NOMO-1 treated with DMSO at 0.1 percent for 48 hours (cell line): ENCODE results near the gene ADAMTS2.
"Not testable (repeated sequence)": the region's sequence is repeated elsewhere in the genome, so short reads cannot be mapped to it uniquely, and the experiment has no call there.

ENCODE experiments used
- DNase-seq: peaks from one replicate; lab custom pipeline; 2025; ENCODE audit not compliant: unreplicated experiment; lab: John Stamatoyannopoulos, UW

ADAMTS2 gene

DNA sequence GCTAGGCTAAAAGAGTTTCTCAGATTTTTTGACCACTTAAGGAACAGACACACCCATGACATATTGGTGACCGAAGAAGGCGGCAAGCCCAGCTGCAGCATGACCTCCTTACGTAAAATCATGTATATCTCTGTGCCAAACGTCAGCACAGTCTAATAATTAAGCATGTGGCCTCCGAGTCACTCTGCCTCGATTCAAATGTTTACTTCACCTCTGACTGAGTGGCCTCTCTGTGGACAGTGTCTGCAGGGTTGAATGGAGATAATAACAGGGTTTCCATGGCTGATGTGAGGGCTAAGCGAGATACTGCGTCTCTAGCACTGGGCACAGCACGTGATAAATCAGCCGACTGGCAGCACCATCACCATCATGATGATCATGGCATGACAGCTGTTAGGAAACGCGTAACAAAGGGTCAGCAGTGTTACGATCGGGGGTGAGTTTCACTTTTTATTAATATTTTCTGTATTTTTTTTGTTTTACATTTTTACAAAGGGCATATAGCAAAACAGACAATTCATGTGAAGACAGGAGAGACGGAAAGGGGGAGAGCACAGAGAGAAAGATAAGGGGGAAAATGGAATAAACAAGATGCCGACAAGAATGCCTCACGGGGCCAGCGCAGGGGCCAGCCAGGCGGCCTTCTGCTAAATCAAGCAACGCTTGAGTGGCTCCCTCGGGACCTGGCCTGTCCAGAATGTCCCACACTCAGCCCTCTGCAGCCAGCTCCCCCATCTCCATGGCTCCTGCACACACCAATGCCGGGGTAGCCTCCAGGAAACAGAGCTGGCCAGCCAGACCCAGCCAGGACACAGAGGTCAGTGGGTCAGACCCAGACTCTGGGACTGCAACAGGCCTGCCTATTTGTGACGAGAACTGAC is 60.3 kb downstream of the ADAMTS2 start:
- DNase-seq, result no peak

DNA sequence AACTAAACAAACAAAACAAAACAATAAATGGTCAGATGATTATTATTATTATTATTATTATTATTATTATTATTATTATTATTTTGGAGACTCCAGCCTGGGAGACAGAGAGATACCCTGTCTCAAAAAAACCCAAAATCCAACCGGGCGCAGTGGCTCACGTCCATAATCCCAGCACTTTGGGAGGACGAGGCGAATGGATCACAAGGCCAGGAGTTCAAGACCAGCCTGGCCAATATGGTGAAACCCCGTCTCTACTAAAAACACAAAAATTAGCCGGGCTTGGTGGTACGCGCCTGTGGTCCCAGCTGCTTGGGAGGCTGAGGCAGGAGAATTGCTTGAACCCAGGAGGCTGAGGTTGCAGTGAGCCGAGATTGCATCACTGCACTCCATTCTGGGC is 61.4 kb downstream of the ADAMTS2 start:
- DNase-seq, result not testable (repeated sequence)

- no peak for DNase-seq
These were observed 63.6 kb downstream of the ADAMTS2 start for GRCh38 chr5:179281694-179282093.

DNA sequence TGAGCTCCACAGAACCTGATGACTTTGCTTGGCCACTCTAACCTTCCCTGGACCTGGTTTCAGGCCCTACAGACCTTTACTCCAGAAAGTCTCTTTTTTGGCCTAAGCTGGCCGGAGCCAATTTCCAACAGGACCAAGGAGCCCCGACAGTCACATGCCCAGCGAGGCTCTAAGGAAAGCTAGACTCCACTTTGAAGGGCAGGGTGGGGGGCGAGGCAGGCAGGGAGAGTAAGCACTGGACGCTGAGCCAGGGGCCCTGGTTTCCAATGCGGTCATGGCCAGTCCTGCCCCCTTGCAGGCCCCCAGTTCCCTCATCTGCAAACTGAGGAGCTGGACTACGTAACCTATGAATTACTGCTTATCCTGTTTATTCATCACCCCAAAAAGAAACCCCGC is 65.2 kb downstream of the ADAMTS2 start:
- no peak for DNase-seq

DNA sequence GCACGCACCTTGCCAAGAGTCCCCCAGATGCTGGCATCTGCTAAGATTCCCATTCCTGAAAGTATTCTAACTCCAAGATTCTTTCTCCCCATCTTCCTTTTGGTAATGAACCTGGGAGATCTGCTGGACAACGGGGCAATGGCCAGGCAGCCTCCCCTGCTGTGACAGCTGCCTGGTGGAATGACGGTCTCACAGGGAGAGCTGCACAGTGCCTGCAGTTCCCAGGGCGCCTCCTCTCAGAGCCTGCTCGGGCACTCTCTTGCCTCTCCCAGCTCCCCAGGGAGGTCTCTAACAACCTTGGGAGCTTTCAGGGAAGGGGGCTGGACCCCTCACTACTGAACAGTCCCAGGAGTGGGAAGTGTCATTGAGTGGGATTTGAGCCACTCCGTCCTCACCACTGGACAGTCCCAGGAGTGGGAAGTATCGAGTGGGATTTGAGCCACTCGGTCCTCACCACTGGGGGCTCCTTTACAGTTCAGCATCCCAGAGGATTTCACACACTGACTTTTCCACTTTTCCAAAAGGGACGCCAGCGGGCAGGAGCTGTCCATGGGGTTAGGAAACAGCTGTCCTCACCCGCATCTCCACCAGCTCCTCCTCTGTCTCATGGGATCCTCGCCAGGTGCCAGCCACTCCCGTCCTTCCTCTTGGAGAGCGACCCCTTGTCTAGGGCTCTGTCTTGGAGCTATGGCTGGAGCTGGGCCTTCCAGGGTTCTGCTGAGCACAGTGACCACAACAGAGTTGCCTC is 65.7 kb downstream of the ADAMTS2 start:
- no peak for DNase-seq

DNA sequence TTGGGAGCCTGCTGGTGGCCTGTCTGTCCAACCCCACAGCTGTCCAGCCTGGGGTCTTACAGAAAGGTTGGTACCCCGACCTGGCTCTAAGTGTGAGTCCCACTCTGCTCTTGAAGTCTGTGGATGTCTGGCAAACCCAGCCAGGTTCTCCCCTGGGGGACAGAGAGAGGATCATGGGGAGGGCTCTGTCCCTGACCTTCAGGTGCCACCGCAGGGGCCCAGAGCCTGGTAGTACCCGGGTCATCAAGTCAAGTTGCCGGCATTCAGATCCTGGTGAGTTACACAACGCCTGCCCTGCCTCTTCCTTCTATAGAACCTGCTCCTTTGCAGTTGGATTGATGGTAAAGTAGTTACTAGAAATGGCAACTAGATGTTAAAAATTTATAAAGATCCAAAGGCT is 66.7 kb downstream of the ADAMTS2 start:
- DNase-seq, result no peak

GRCh38 chr5:179278119-179278518 is 67.1 kb downstream of the ADAMTS2 start:
- DNase-seq, result no peak

- DNase-seq, result no peak
These were observed 68.3 kb downstream of the ADAMTS2 start for GRCh38 chr5:179276838-179277395.

DNA sequence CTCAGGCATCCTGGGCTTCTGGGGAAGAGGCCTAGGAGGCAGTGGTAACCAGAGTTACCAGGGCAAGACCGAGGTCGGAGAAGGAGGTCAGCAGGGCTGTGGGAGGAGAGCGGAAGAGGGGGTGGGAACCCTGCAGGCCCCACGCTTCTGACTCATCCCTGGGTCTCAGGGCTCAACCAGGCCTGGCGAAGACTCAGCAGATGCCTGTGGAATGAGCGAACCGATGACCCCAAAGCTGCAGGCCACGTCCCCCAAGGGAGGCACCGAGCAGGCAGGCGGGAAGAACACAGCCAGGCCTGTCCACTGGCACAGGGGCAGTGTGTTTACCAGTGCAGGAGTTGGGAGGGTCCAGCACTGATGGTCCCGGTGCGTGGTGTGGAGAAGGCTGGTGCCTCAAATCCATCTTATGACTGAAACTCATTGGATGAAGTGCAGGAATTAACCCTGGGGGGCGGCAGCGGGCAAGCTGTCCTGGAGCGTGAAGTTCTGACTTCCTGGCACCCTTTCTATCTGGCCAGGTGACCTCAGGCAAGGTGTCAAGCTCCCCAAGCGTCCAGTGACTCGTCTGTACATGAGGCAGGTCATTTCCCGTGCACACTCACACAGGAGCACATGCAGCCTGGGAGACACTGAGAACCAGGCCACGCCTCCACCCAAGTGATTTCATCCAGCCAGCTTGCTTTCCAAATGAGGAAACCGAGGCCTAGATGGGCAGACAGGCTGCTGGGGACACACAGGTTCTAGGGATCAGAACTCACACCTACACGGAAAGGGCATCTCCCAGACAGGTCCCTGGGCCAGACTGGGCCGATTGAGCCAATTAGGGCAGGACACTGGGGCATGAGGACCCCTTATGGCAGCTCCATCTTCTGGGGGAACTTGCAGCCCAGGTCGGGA is 69.1 kb downstream of the ADAMTS2 start:
- DNase-seq, result no peak

DNA sequence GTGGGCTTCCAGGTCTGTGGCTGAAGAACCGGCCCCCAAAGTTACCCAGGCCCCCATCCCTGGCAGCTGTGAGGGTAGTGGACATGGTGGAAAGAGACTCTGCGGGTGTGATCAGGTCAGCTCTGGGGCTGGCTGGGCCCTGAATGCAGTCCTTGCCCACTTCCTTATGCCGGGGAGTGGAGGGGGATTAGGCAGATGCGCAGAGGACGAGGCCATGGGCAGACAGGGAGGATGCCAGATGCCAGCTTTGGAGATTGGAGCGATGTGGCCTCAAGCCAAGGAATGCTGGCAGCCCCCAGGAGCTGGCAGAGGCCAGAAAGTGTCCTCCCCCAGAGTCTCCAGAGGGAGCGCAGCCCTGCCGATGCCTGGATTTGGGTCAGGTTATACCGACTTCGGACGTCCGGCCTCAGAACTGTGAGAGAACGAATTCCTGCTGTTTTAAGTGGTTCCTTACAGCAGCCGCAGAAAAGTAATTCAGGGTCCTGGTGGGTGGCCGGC is 69.8 kb downstream of the ADAMTS2 start:
- no peak for DNase-seq

DNA sequence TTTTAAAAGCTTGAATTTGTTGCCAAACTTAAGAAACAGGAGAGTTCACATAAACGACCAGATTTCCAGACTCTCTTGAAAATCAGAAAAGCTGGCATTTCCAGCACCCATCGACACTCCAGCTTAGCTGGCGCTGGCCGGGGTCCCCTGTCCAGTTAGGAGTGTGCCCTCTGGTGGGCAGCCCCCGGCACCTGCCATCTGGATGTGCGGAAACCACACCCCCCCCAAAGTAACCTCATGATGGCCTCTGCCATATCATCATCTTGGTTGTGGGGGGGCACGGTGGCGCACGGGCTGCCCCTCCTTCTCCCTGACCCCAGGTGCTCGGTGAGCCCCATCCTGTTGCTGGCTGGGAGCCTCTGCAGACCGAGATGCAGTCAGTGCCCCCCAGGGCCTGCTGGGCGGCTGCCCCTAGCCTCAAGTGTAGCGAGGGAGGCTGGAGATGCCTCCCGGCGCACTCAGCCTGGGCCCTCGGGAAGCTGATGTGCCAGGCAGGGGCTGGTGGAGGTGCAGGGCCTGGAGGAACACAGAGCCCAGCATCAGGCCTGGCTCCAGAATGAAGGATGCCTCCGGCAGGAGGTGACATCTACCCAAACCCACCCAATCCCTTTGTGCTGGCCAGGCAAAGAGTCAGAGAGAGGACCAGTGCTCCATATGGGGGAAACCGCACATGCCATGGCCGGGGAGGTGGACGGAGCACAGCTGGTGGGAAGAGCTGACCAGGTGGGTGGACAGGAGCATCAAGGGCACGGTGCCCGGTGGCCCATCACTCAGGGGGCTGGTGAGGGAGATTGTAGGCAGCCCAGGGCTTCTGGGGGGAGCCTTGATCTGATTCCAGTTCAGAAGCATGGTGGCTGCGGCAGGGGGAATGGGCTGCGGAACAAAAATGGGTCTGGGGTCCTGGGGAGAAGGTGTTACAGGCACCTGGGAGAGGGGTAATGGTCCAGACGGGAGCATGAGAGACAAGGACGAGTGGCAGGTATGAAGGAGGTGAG is 70.6 kb downstream of the ADAMTS2 start:
- DNase-seq, result no peak

DNA sequence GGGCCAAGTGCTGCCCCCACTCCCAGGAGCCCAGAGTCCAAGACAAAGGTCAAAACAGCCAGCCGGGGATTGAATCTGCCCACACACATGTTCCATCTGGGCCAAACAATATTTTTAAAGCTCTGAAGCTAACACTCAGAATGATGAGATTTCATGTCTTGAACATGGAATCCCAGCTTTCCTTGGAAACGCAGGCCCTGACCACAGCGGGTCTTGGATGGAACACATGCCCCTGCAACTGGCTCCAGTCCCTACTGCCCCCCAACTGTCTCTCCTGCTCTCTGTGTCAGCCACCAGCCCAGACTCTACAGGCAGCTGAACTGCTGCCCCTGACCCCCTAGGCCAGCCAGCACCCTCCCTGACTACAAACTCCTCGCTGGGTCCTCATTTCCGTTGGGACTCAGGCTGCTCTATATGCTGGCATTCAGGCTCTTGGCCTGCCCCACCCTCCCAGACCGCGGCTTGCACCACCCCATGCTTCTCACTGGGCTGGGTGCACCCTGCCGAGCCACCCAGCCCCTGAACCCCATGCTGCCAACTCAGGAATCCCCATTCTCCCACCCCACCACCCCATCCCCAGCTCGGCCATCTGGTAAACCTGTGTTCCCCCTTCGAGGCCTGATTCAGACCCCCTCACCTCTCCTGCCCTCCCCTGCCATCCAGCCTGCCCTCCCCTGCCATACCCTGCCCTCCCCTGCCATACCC is 71.7 kb downstream of the ADAMTS2 start:
- DNase-seq, result no peak

DNA sequence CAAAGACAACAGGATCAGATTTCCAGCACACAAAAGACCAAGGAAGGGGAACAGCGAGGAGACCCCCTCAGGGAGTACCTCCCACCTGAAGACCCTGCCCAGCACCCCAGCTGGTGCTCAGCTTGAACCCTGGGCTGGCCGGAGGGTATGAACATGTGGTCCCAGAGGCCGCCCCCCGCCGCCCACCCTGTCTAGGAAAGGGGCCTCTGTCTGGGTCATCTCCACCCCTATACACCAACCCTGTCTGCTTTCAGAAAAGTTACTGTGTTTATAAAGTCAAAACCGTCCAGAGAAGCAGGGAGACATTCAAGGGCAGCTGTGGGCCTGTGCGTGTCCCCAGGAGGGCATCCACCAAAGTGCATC is 72.2 kb downstream of the ADAMTS2 start:
- DNase-seq, result no peak

DNA sequence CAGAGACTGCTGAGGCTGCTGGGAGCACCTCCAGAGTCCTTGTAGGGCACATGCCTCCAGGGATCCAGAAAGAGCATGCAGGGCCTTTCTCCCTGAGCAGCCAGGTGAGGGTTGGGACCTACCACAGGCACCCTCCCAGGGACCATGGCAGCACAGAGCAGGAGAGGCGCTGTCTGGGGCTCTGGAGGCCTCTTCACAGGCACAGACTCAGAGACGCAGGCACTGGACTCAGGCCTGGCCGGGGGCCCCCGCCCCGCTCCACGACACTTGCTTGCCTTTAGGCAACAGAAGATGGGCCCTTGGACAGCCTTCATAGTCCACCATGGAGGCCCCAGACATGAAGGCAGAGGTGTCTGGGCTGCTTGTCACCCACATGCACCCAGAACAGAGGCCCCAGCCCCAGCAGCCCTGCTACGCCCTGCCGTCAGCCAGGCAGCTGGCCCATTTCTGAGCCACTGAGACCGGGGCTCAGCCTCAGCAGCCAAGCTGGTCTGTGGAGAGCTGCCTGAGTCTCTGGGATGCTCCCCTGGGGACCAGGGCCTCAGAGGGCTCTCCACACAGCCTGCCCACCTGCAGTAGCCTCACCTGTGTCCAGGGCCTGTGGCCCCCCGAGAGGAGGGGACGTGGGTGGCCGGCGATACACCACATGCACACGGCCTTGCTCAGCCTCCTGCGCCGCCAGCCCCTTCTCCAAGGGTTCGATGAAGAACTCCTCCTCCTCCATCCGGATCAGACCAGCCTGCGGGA is 72.8 kb downstream of the ADAMTS2 start:
- DNase-seq, result no peak

DNA sequence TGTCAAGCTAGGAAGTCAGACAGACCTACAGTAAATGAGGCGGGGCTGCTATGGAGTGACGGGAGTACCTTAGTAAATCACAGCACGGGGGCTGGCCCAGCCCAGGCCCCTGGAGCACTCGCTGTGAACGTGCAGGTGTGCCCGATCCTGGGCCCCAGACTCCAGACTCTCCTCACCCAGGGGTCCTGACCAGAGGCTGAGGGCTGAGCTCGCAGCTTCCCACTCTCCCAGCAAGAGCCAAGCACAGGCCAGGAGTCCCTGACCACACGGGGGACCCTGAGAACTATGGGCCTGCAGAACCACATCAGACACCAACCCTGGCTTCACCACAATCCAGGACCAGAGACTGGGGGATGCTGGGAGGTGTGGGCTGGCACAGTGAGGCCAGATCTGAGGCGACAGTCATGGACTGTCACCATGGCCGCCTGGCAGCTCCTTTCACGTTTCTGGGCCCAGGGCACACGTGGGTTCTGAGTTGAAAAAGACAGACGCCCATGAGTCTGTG is 73.4 kb downstream of the ADAMTS2 start:
- no peak for DNase-seq

GRCh38 chr5:179271428-179271734 is 73.9 kb downstream of the ADAMTS2 start:
- no peak for DNase-seq

DNA sequence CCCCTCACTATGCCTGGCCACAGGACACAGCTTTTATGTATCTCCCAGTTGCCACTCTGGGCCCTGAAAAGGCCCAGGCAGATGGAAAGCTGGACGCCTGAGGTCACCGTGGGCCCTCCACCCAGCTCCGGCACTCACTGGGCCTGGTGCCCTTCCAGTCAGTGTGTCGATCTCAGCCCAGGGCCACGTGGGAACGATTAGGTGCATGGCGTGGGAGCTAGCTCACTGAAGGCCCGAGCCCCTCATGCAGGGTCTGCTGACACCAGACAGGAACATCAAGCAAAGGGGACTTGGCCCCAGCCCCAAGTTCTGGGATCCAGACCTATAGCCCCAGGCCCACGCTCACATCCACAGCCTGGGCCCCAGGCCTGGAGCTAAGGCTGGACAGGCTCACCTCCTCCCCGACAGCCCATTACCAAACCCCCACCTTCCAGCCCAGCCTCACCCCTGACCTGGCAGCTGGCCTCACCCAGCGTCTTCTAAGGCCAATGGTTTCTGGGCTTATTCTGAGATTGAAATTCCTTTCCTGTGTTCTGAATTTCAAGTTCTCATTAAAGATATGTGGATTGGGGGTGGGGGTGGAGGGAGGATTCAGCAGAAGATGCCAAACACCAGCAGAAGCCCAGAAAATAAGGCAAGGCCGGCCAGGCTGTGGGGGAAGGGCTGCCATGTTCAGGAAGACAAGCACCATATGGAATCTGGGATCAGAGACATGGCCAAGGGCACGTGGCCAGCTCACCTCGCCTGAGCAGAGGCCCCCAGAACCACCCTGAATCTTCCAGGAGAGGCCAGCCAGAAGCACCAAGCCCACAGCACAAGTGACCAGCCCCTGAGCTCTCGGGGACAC is 74.5 kb downstream of the ADAMTS2 start:
- no peak for DNase-seq
